Measurements from ENCODE around the gene METTL25.

DNA sequence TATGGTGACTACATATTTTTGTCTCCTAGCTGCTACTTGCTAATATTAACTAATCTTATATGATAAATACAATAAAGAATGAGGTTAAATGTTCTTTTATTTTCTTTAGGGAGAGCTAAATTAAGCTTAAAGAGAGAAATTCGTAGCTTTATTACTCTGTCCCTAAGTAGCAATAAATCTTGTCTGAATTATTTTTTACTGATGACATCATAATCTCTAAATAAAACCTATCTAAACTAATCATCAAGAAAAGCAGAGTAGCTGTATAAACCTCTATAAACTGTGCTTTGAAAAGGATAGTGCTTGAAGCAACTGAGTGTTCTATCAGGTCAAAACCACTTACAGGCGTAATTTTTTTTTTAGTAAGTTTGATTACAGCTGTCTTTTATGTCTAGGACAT is 42.5 kb downstream of the METTL25 start:
- TF ChIP-seq, protein P1, sequence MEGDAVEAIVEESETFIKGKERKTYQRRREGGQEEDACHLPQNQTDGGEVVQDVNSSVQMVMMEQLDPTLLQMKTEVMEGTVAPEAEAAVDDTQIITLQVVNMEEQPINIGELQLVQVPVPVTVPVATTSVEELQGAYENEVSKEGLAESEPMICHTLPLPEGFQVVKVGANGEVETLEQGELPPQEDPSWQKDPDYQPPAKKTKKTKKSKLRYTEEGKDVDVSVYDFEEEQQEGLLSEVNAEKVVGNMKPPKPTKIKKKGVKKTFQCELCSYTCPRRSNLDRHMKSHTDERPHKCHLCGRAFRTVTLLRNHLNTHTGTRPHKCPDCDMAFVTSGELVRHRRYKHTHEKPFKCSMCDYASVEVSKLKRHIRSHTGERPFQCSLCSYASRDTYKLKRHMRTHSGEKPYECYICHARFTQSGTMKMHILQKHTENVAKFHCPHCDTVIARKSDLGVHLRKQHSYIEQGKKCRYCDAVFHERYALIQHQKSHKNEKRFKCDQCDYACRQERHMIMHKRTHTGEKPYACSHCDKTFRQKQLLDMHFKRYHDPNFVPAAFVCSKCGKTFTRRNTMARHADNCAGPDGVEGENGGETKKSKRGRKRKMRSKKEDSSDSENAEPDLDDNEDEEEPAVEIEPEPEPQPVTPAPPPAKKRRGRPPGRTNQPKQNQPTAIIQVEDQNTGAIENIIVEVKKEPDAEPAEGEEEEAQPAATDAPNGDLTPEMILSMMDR (IDR thresholded peaks at IDR 0.05): no peak
- TF ChIP-seq POLR2A (IDR thresholded peaks at IDR 0.05): no peak
